Thymus (tissue), 11 donors: ENCODE measurements around the gene CENPV. TPM values are rescaled to one million over a fixed set of nuclear protein-coding genes. Genes with fewer than 3 reads are reported as not detected.
"Not testable (repeated sequence)": the region's sequence is repeated elsewhere in the genome, so short reads cannot be mapped to it uniquely, and the experiment has no call there.

ENCODE experiments used
- DNase-seq, 9 donors: peaks; one replicate each; pipeline ENCODE4 v3.0.0-alpha.2; 2013; ENCODE audit warnings: low spot score in 9 of 9, low read depth in 6 of 9, missing footprints in 1 of 9
- H3K27ac ChIP-seq, 2 donors: one replicate each; pipeline ENCODE4 v1.5.1; 2013; ENCODE audit warnings: control low read depth in 1 of 2, low read depth in 1 of 2, low read length in 1 of 2, mild to moderate bottlenecking in 1 of 2, moderate library complexity in 1 of 2
- H3K27me3 ChIP-seq, 2 donors: one replicate each; pipeline ENCODE4 v1.5.1; 2013; ENCODE audit warnings: low read length in 1 of 2; ENCODE audit not compliant: control insufficient read depth in 2 of 2, insufficient read depth in 1 of 2
- H3K36me3 ChIP-seq, 2 donors: one replicate each; pipeline ENCODE4 v1.5.1; 2013; ENCODE audit warnings: low read length in 1 of 2, mild to moderate bottlenecking in 1 of 2, moderate library complexity in 1 of 2; ENCODE audit not compliant: control insufficient read depth in 2 of 2, insufficient read depth in 2 of 2
- H3K4me1 ChIP-seq, 2 donors: one replicate each; pipeline ENCODE4 v1.5.1; 2013; ENCODE audit warnings: low read length in 2 of 2; ENCODE audit not compliant: control insufficient read depth in 2 of 2, insufficient read depth in 2 of 2
- H3K4me3 ChIP-seq, 2 donors: one replicate each; pipeline ENCODE4 v1.5.1; 2013; ENCODE audit warnings: low read length in 2 of 2, control low read depth in 1 of 2, mild to moderate bottlenecking in 1 of 2
- H3K9me3 ChIP-seq, 2 donors: one replicate each; pipeline ENCODE4 v1.5.1; 2013; ENCODE audit warnings: low read length in 1 of 2, mild to moderate bottlenecking in 1 of 2; ENCODE audit not compliant: control insufficient read depth in 2 of 2, insufficient read depth in 1 of 2
- WGBS: extraction: QIAGEN DNeasy Blood & Tissue Kit; methylation state at CpG from one replicate; pipeline ENCODE4 v1.1.7; 2013; 5-methylcytosine and 5-hydroxymethylcytosine counted together
- polyA plus RNA-seq: library from polyadenylated mRNA; stranded (reverse); fragments of 200-250 nt; gene quantifications from one replicate; pipeline ENCODE4 v1.2.3, GENCODE V29; 2013
- total RNA-seq: library from RNA; stranded (reverse); fragments of 120-200 nt; gene quantifications from one replicate; pipeline ENCODE4 v1.2.4, GENCODE V29; 2013
- donor health status: healthy.

The CENPV gene
- total and polyA plus RNA-seq, 2 donors, result 85.2 to 108 TPM

- 79% methylated on average over 7 of the region's 7 CpGs for WGBS
- Histone ChIP-seq H3K27me3 (no peaks in the 10 kb centered on the region), H3K27ac (no peak overlapping the region), H3K36me3 (peaks cover 2 to 7% of the 10 kb centered on the region in 2 donors), H3K9me3 (no peaks in the 10 kb centered on the region), H3K4me3 (no peak overlapping the region), H3K4me1 (peaks cover 8% of the 10 kb centered on the region in 2 donors)
- peak in 1 of 9 donors; percentile 38 for DNase-seq
Measured at GRCh38 chr17:16313139-16314090, 39.9 kb downstream of the CENPV start.

GRCh38 chr17:16312061-16312460, 41.2 kb downstream of the CENPV start:
- H3K4me1 ChIP-seq, DNase-seq, H3K4me3 ChIP-seq, H3K9me3 ChIP-seq, H3K27me3 ChIP-seq, H3K27ac ChIP-seq, H3K36me3 ChIP-seq: not testable (repeated sequence)
- 98% methylated on average over 33 of the region's 34 CpGs for WGBS

GRCh38 chr17:16306211-16306610, 47.1 kb downstream of the CENPV start:
- WGBS, result 89% methylated on average over 8 of the region's 8 CpGs
- H3K27me3 ChIP-seq, result no peaks in the 10 kb centered on the region
- peaks cover 7 to 11% of the 10 kb centered on the region in 2 donors for H3K4me1 ChIP-seq
- H3K4me3 ChIP-seq, result no peak overlapping the region
- peaks cover 3 to 4% of the 10 kb centered on the region in 2 donors for H3K36me3 ChIP-seq
- no peak for DNase-seq
- no peak overlapping the region for H3K27ac ChIP-seq
- no peaks in the 10 kb centered on the region for H3K9me3 ChIP-seq

GRCh38 chr17:16304830-16305229, 48.4 kb downstream of the CENPV start:
- Histone ChIP-seq H3K27me3 (no peaks in the 10 kb centered on the region), H3K4me1 (peaks cover 7 to 11% of the 10 kb centered on the region in 2 donors), H3K4me3 (no peak overlapping the region), H3K27ac (no peak overlapping the region), H3K9me3 (no peaks in the 10 kb centered on the region), H3K36me3 (peaks cover 3 to 4% of the 10 kb centered on the region in 2 donors)
- WGBS, result 62% methylated on average over 3 of the region's 3 CpGs
- DNase-seq, result peak in 5 of 9 donors; percentile 41 to 75 (median 51)

- DNase-seq, result no peak
- no peaks in the 10 kb centered on the region for H3K27me3 ChIP-seq
- no peak overlapping the region for H3K27ac ChIP-seq
- no peak overlapping the region for H3K4me3 ChIP-seq
- 98% methylated on average over 4 of the region's 4 CpGs for WGBS
- no peaks in the 10 kb centered on the region for H3K9me3 ChIP-seq
- H3K36me3 ChIP-seq, result peaks cover 3 to 4% of the 10 kb centered on the region in 2 donors
- peaks cover 13 to 20% of the 10 kb centered on the region in 2 donors for H3K4me1 ChIP-seq
Measured at GRCh38 chr17:16302856-16303255, 50.4 kb downstream of the CENPV start.

- Histone ChIP-seq H3K36me3 (peaks cover 3 to 4% of the 10 kb centered on the region in 2 donors), H3K4me3 (no peak overlapping the region), H3K27ac (no peak overlapping the region), H3K9me3 (no peaks in the 10 kb centered on the region), H3K4me1 (peaks cover 13 to 20% of the 10 kb centered on the region in 2 donors), H3K27me3 (no peaks in the 10 kb centered on the region)
- WGBS, result 97% methylated on average over 13 of the region's 13 CpGs
- no peak for DNase-seq
Measured at GRCh38 chr17:16301963-16302855, 51.1 kb downstream of the CENPV start.

GRCh38 chr17:16300554-16300953, 52.7 kb downstream of the CENPV start:
- peaks cover 13 to 15% of the 10 kb centered on the region in 2 donors for H3K4me1 ChIP-seq
- no peaks in the 10 kb centered on the region for H3K27me3 ChIP-seq
- no peak overlapping the region for H3K4me3 ChIP-seq
- WGBS, result over 99% methylated on average over 3 of the region's 3 CpGs
- no peak overlapping the region for H3K27ac ChIP-seq
- no peaks in the 10 kb centered on the region for H3K9me3 ChIP-seq
- DNase-seq, result no peak
- peaks cover 3 to 4% of the 10 kb centered on the region in 2 donors for H3K36me3 ChIP-seq

- DNase-seq, result no peak
- WGBS, result 95% methylated on average over 1 of the region's 1 CpG
- Histone ChIP-seq H3K36me3 (peaks cover 0 to 4% of the 10 kb centered on the region in 2 donors), H3K4me1 (peaks cover 6 to 13% of the 10 kb centered on the region in 2 donors), H3K9me3 (no peaks in the 10 kb centered on the region), H3K27ac (no peak overlapping the region), H3K27me3 (no peaks in the 10 kb centered on the region), H3K4me3 (no peak overlapping the region)
Measured at GRCh38 chr17:16298140-16298662, 55.1 kb downstream of the CENPV start.
